Activated naive CD8-positive, alpha-beta T cell treated with anti-CD3 and anti-CD28 coated beads, Interleukin-2, amount 10 ng/mL, durations not matched to agents 7 days and 5 days (primary cell): ENCODE results near the gene BEST3. TPM values are rescaled to one million over a fixed set of nuclear protein-coding genes. Genes with fewer than 3 reads are reported as not detected.

Source experiments
- ATAC-seq: fragments of 150-1000 bp; cut with Tn5 transposase; one replicate; pipeline ENCODE4 v1.10.0; 2021; ENCODE audit warnings: low read depth, moderate library complexity
- POLR2A ChIA-PET: fragments of 350-600 bp; sonication (Branson Sonifier 250); formaldehyde crosslinking; loops from one replicate; lab custom pipeline; 2021; ENCODE audit warnings: antibody characterized with exemption; lab: Charles Lee
- DNase-seq: peaks from one replicate; pipeline ENCODE4 v3.0.0; 2021
- H3K27ac Mint-ChIP-seq: one replicate; pipeline ENCODE4 v1.8.0; 2022; ENCODE audit warnings: mild to moderate bottlenecking, mixed read lengths
- H3K27me3 Mint-ChIP-seq: one replicate; pipeline ENCODE4 v1.8.0; 2022; ENCODE audit warnings: mild to moderate bottlenecking, moderate library complexity, mixed read lengths
- H3K36me3 Mint-ChIP-seq: one replicate; pipeline ENCODE4 v1.8.0; 2021; ENCODE audit warnings: mild to moderate bottlenecking, mixed read lengths
- H3K4me1 Mint-ChIP-seq: one replicate; pipeline ENCODE4 v1.8.0; 2021; ENCODE audit warnings: mixed read lengths
- H3K4me3 Mint-ChIP-seq: one replicate; pipeline ENCODE4 v1.8.0; 2022; ENCODE audit warnings: mild to moderate bottlenecking, moderate library complexity, mixed read lengths
- H3K9me3 Mint-ChIP-seq: one replicate; pipeline ENCODE4 v1.8.0; 2021; ENCODE audit warnings: mixed read lengths
- total RNA-seq, 2 experiments: library from RNA; stranded (reverse); gene quantifications; one replicate each; pipeline ENCODE4 v1.2.3, GENCODE V29; 2021

BEST3 gene
- total RNA-seq = not detected

DNA sequence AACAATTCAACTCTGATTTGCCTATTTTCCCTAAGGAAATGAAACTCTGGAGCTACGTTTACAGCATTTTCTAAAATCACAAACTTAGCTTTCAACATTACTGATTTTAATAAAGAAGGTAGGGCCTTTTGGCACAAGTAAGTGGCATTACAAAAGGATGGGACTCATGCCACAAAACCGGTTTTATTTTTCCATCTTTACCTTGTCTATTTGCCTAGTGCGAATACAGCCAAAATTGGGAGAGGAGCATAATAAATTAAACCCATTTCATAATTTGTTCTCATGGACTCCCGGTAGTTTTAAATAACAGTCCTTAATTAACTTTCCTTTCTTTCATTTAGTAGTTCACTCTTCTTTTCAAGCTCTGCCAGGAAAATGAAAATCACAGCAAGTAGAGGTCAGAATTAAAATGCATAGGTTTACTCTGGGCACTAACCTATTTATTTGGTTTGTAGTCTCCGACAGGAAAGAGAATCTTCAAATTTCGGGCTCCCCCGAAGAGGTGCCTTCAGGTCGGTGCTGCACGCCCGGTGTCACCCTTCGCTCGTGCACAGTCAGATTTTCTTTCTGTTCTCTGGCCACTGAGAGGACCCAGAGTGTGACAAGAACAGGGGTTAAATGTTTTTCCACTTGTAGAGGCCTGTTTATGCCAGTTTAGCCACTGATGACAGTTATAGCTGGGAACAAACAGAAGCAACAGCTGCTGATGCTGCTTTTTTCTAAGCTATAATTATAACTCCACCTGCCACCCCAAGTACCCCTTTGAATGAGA lies at the start of gene BEST3:
TSS of gene BEST3 (minus strand) at position 535 of the 772 bp plus-strand sequence. CDS start 1,505 bp downstream, outside the sequence.
- DNase-seq = no peak
- no peaks in the 10 kb centered on the region for H3K4me1 Mint-ChIP-seq
- POLR2A ChIA-PET = no interaction called here
- no peaks in the 10 kb centered on the region for H3K36me3 Mint-ChIP-seq
- no peak within 1 kb of the TSS for H3K4me3 Mint-ChIP-seq
- ATAC-seq = no peak
- H3K27me3 Mint-ChIP-seq = peaks cover 7% of the 10 kb centered on the region
- H3K9me3 Mint-ChIP-seq = no peaks in the 10 kb centered on the region
- H3K27ac Mint-ChIP-seq = no peak within 1 kb of the TSS

- Mint-ChIP-seq H3K4me1 (peaks cover 18% of the 10 kb centered on the region), H3K9me3 (no peaks in the 10 kb centered on the region), H3K4me3 (no peak overlapping the region), H3K27ac (no peak overlapping the region), H3K27me3 (no peaks in the 10 kb centered on the region), H3K36me3 (no peaks in the 10 kb centered on the region)
- ATAC-seq (no peak), DNase-seq (no peak)
- POLR2A ChIA-PET = no interaction called here
Observed at GRCh38 chr12:69744109-69744508, 45.0 kb upstream of the BEST3 start.

DNA sequence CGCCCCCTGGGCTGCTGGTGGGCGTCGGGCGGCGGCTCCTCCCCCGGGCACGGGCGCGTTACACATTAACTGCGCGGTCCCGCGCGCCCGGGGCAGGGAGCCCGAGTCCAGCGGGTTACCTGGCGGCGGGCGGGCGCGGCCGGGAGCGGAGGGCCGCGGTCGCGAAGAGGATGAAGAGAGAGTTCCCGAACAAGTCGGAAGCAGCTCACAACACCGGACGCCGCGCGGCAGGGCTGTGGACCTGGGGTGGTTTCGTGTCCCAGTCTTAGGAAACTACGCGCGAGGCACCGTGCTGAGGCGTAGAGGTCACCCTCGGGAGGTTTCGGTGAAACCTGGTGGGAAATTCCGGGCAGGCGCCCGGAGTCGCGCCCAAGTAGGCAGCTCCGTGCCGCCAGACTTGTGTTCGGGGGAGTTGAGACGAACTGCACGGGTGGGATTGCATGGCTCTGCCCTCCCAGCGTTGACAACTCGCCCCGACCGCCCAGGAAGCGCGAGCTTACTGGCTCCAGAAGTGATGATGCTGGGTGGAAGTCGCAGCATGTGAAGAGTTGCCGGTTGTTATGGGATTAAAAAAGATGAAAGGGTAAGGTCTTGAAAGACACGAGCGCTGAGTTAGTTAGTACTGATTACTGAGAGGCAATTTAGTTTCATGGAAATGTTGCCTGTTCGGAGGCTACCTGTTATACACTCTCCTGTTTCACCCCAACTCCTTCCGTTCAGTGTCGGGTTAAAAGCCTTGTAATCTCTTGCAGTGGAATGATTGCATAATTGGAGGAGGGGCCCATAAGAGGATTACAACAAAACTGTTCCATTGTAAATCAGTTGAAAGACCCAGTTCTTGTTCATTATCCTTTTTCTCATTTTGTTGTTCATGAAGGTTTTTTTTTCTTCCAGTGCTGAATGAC lies 40.4 kb upstream of the BEST3 start:
- ATAC-seq = peak; percentile 42
- POLR2A ChIA-PET = interaction anchor here (1.0 to 1.2 kb wide), 3 partner anchors 10 to 379 kb away, joined by 3 read pairs; no protein-coding TSS in a partner anchor

GRCh38 chr12:69738351-69739286 lies 39.5 kb upstream of the BEST3 start, which contains the start of gene RAB3IP:
Gene RAB3IP (plus strand): TSS chr12:69738860. CDS start chr12:69755409, 16,549 bp downstream.
- H3K27me3 Mint-ChIP-seq = peaks cover 20% of the 10 kb centered on the region

More for the DNA sequence above, 40.4 kb upstream of the BEST3 start:
- Mint-ChIP-seq H3K36me3 (no peaks in the 10 kb centered on the region), H3K4me1 (peaks cover 24% of the 10 kb centered on the region), H3K27me3 (peaks cover 13% of the 10 kb centered on the region), H3K4me3 (peak overlapping the region; percentile 81), H3K9me3 (no peaks in the 10 kb centered on the region), H3K27ac (peak overlapping the region; percentile 65)
- peak; percentile 71 for DNase-seq

GRCh38 chr12:69733638-69734037 lies 34.5 kb upstream of the BEST3 start:
- POLR2A ChIA-PET = interaction anchor here (0.5 kb wide), 1 partner anchor 25 kb away, joined by 3 read pairs; no protein-coding TSS in a partner anchor
- no peak for ATAC-seq

More at GRCh38 chr12:69738351-69739286, 39.5 kb upstream of the BEST3 start, which contains the start of gene RAB3IP:
- POLR2A ChIA-PET = interaction anchor here (1.0 to 1.2 kb wide), 3 partner anchors 11 to 378 kb away, joined by 3 read pairs; no protein-coding TSS in a partner anchor
- no peaks in the 10 kb centered on the region for H3K9me3 Mint-ChIP-seq
- peak within 1 kb of the TSS; percentile 68 for H3K27ac Mint-ChIP-seq
- DNase-seq (peak; percentile 96), ATAC-seq (peak; percentile 84)
- peak within 1 kb of the TSS; percentile 81 for H3K4me3 Mint-ChIP-seq
- H3K36me3 Mint-ChIP-seq = no peaks in the 10 kb centered on the region
- peaks cover 24% of the 10 kb centered on the region for H3K4me1 Mint-ChIP-seq

GRCh38 chr12:69732088-69732487 lies 33.0 kb upstream of the BEST3 start:
- no peak for DNase-seq
- Mint-ChIP-seq H3K27me3 (peaks cover 30% of the 10 kb centered on the region), H3K4me3 (no peak overlapping the region), H3K4me1 (no peaks in the 10 kb centered on the region), H3K36me3 (no peaks in the 10 kb centered on the region), H3K27ac (no peak overlapping the region), H3K9me3 (no peaks in the 10 kb centered on the region)
- POLR2A ChIA-PET = no interaction called here
- ATAC-seq = no peak

More at GRCh38 chr12:69733638-69734037, 34.5 kb upstream of the BEST3 start:
- H3K27me3 Mint-ChIP-seq = peaks cover 34% of the 10 kb centered on the region
- H3K4me1 Mint-ChIP-seq = peaks cover 6% of the 10 kb centered on the region
- no peak for DNase-seq
- no peak overlapping the region for H3K4me3 Mint-ChIP-seq
- H3K36me3 Mint-ChIP-seq = no peaks in the 10 kb centered on the region
- H3K9me3 Mint-ChIP-seq = no peaks in the 10 kb centered on the region
- H3K27ac Mint-ChIP-seq = no peak overlapping the region

DNA sequence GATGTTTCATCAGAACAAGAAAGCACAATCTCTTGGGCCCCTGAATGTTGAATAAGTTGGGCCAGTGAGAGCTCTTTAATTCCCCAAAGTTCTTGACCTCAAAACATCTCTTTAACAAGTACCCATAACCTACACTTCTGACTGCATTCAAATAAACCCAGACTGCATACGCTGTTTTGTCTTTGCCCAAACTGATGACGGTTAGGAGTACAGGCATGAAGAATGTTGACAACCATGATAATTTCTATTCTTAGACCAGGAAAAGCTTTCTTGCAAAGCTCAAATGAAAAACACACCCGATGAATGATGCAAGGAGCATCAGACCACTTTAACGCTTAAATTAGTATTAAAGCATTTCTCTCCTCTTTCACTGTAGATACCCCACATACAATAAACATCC lies 27.8 kb upstream of the BEST3 start:
- DNase-seq = no peak
- H3K27ac Mint-ChIP-seq = no peak overlapping the region
- no peak for ATAC-seq
- no peaks in the 10 kb centered on the region for H3K4me1 Mint-ChIP-seq
- H3K9me3 Mint-ChIP-seq = no peaks in the 10 kb centered on the region
- POLR2A ChIA-PET = no interaction called here
- peaks cover 20% of the 10 kb centered on the region for H3K27me3 Mint-ChIP-seq
- no peak overlapping the region for H3K4me3 Mint-ChIP-seq
- no peaks in the 10 kb centered on the region for H3K36me3 Mint-ChIP-seq

- Mint-ChIP-seq H3K27me3 (peaks cover 32% of the 10 kb centered on the region), H3K27ac (no peak overlapping the region), H3K9me3 (no peaks in the 10 kb centered on the region), H3K36me3 (no peaks in the 10 kb centered on the region), H3K4me1 (no peaks in the 10 kb centered on the region), H3K4me3 (no peak overlapping the region)
- POLR2A ChIA-PET = no interaction called here
- DNase-seq (no peak), ATAC-seq (no peak)
Observed at GRCh38 chr12:69720750-69721149, 21.6 kb upstream of the BEST3 start.

GRCh38 chr12:69719336-69720316 lies 20.5 kb upstream of the BEST3 start:
- no peaks in the 10 kb centered on the region for H3K9me3 Mint-ChIP-seq
- no peak overlapping the region for H3K4me3 Mint-ChIP-seq
- POLR2A ChIA-PET = no interaction called here
- H3K27ac Mint-ChIP-seq = no peak overlapping the region
- peaks cover 32% of the 10 kb centered on the region for H3K27me3 Mint-ChIP-seq
- ATAC-seq = no peak
- H3K36me3 Mint-ChIP-seq = no peaks in the 10 kb centered on the region
- no peaks in the 10 kb centered on the region for H3K4me1 Mint-ChIP-seq
- DNase-seq = no peak

GRCh38 chr12:69714542-69714941 lies 15.4 kb upstream of the BEST3 start:
- Mint-ChIP-seq H3K27me3 (peaks cover 22% of the 10 kb centered on the region), H3K4me1 (no peaks in the 10 kb centered on the region)

DNA sequence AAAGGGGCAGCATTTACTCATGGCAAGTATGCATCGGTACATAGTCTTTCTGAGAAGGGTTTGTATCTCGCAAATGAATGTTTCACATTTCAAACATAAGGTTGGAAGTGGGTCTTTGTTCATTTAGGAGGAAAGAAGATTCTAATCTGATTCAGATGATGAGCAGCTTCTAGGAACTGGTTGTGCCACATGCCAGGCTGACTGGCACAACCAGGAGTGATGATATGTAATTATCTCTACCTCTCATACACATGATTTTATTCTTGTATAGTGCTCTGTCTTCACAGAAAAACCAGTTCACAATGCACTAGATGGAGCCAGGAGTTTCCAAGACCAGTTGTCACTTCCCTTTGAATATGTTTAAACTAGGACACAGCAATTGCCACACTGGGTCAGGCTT lies 13.7 kb upstream of the BEST3 start:
- Mint-ChIP-seq H3K27ac (no peak overlapping the region), H3K4me3 (no peak overlapping the region), H3K27me3 (peaks cover 23% of the 10 kb centered on the region), H3K9me3 (no peaks in the 10 kb centered on the region), H3K4me1 (no peaks in the 10 kb centered on the region), H3K36me3 (no peaks in the 10 kb centered on the region)
- DNase-seq = no peak
- POLR2A ChIA-PET = no interaction called here
- no peak for ATAC-seq

More at GRCh38 chr12:69714542-69714941, 15.4 kb upstream of the BEST3 start:
- POLR2A ChIA-PET = no interaction called here
- DNase-seq (no peak), ATAC-seq (no peak)
- no peaks in the 10 kb centered on the region for H3K9me3 Mint-ChIP-seq
- H3K27ac Mint-ChIP-seq = no peak overlapping the region
- no peaks in the 10 kb centered on the region for H3K36me3 Mint-ChIP-seq
- H3K4me3 Mint-ChIP-seq = no peak overlapping the region
